Type B pancreatic cell (in vitro differentiated cells): ENCODE data around the gene UBQLN1. TPM values are rescaled to one million over a fixed set of nuclear protein-coding genes. Genes with fewer than 3 reads are reported as not detected.

Source experiments
- DNase-seq: peaks from one replicate; pipeline ENCODE4 v3.0.0; 2021; ENCODE audit warnings: mixed read lengths; ENCODE audit not compliant: unreplicated experiment; ENCODE audit errors: extremely low spot score
- H3K27ac Mint-ChIP-seq: 2 replicates; pipeline ENCODE4 v1.8.0; 2021; ENCODE audit warnings: mild to moderate bottlenecking, mixed read lengths
- H3K27me3 Mint-ChIP-seq: 2 replicates; pipeline ENCODE4 v1.8.0; 2021; ENCODE audit warnings: mixed read lengths
- H3K36me3 Mint-ChIP-seq: 2 replicates; pipeline ENCODE4 v1.8.0; 2021; ENCODE audit warnings: mixed read lengths
- H3K4me1 Mint-ChIP-seq: one replicate; pipeline ENCODE4 v1.8.0; 2021; ENCODE audit warnings: mixed read lengths; ENCODE audit not compliant: unreplicated experiment
- H3K4me3 Mint-ChIP-seq: 2 replicates; pipeline ENCODE4 v1.8.0; 2021; ENCODE audit warnings: mild to moderate bottlenecking, mixed read lengths
- H3K9me3 Mint-ChIP-seq: 2 replicates; pipeline ENCODE4 v1.8.0; 2021; ENCODE audit warnings: mixed read lengths
- total RNA-seq: library from RNA; stranded (reverse); gene quantifications from 2 replicates; pipeline ENCODE4 v1.2.1, GENCODE V29; 2021; ENCODE audit warnings: low replicate concordance
- TF ChIP-seq, protein P1 (sequence below): fragments of 200-600 bp; sonication (generic); conservative IDR thresholded peaks from 2 replicates; pipeline ENCODE4 v1.5.0; 2021; ENCODE audit warnings: antibody characterized with exemption, mild to moderate bottlenecking

Gene UBQLN1
- total RNA-seq, 1 donor from 2014 or later = 93.0 TPM

DNA sequence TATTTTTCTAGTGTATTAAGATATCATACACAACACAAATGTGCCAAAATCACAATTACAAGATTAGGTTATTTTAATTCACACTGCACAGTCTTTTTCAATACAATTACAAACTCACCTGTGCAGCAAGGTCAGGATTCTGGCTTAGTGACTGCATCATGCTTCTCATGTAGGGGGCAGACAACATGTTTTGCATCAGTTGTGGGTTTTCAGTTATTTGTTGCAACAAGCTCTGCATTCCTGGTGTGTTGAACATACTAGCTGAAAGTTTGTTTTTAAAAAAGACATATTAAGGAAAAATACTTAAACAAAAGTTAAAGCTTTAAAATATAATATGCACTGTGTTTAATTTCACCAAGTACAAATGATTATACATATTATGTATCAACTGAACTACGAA lies 38.7 kb downstream of the UBQLN1 start:
- Mint-ChIP-seq H3K36me3 (peaks cover 31% of the 10 kb centered on the region), H3K4me3 (no peak overlapping the region), H3K27ac (no peak overlapping the region), H3K27me3 (no peaks in the 10 kb centered on the region), H3K4me1 (no peaks in the 10 kb centered on the region), H3K9me3 (no peaks in the 10 kb centered on the region)
- DNase-seq = no peak
- TF ChIP-seq, protein P1, sequence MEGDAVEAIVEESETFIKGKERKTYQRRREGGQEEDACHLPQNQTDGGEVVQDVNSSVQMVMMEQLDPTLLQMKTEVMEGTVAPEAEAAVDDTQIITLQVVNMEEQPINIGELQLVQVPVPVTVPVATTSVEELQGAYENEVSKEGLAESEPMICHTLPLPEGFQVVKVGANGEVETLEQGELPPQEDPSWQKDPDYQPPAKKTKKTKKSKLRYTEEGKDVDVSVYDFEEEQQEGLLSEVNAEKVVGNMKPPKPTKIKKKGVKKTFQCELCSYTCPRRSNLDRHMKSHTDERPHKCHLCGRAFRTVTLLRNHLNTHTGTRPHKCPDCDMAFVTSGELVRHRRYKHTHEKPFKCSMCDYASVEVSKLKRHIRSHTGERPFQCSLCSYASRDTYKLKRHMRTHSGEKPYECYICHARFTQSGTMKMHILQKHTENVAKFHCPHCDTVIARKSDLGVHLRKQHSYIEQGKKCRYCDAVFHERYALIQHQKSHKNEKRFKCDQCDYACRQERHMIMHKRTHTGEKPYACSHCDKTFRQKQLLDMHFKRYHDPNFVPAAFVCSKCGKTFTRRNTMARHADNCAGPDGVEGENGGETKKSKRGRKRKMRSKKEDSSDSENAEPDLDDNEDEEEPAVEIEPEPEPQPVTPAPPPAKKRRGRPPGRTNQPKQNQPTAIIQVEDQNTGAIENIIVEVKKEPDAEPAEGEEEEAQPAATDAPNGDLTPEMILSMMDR = no peak

DNA sequence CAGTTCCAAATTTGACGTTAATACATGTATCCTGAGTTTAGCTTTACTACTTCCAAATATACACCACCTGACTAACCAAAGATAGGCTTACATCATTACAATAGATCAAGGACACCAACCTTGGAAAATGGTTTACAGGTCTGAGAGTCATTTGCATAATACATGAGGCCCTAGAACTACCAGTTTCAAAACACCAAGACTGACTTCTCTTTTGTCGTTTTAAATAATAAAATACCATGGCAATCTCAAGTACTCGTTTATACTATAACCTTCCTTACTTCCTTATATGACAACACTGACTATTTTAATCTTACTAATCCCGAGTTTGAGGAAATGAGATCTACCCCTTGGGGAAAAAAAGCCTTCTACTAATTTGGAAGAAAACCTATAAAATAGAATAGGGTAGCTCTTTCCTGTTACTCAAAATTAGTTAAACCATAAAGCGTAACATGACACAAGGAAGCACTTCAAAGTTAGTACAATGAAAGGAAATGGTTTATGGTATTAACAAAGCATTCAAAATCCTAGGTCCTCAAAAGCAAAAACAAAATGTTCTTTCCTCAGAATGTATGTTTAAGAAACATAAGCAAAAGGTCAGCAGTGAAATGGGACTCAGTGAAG lies 42.1 kb downstream of the UBQLN1 start:
- no peaks in the 10 kb centered on the region for H3K27me3 Mint-ChIP-seq
- TF ChIP-seq, protein P1 = no peak
- H3K9me3 Mint-ChIP-seq = no peaks in the 10 kb centered on the region
- peaks cover 19% of the 10 kb centered on the region for H3K36me3 Mint-ChIP-seq
- no peaks in the 10 kb centered on the region for H3K4me1 Mint-ChIP-seq
- no peak for DNase-seq
- no peak overlapping the region for H3K4me3 Mint-ChIP-seq
- H3K27ac Mint-ChIP-seq = no peak overlapping the region

DNA sequence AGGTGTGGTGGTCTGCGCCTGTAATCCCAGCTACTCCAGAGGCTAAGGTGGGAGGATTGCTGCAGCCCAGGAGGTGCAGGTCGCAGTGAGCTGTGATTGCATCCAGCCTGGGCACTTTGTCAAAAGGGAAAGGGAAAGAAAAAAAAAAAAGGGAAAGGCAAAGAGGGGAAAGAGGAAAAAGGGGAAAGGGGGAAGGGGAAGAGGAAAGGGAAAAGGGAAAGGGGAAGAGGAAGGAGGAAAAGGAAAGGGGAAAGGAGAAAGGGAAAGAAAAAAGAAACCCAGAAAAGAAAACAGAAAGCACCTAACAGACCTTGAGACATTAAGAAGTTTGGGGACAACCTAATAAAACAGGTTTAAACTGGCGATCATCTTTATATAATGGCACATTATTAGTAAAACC lies 44.8 kb downstream of the UBQLN1 start:
- Mint-ChIP-seq H3K36me3 (peaks cover 19% of the 10 kb centered on the region), H3K4me3 (no peak overlapping the region), H3K9me3 (no peaks in the 10 kb centered on the region), H3K27ac (no peak overlapping the region), H3K4me1 (no peaks in the 10 kb centered on the region), H3K27me3 (no peaks in the 10 kb centered on the region)
- TF ChIP-seq, protein P1 = no peak
- no peak for DNase-seq

DNA sequence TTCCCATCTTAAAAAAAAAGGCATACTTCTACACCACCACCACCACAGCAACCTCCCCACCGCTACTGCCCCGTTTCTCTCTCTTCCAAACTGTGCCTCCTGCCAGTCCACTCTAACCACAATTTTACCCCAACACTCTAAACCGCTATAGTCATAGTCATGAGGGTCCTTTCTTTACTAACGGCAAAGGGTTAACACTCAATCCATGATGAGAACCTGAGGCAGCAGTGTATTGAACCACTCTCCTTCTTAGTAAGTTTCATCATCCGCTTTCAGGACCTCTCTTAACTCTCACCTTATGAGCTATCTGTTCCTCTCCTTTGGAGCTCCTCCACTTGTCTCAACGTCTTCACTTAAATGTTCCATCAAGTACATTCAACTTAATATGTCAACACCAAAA lies 50.8 kb downstream of the UBQLN1 start:
- DNase-seq = no peak
- Mint-ChIP-seq H3K27ac (no peak overlapping the region), H3K9me3 (peaks cover 9% of the 10 kb centered on the region), H3K4me1 (no peaks in the 10 kb centered on the region), H3K36me3 (peaks cover 37% of the 10 kb centered on the region), H3K27me3 (no peaks in the 10 kb centered on the region), H3K4me3 (no peak overlapping the region)
- TF ChIP-seq, protein P1 = no peak

DNA sequence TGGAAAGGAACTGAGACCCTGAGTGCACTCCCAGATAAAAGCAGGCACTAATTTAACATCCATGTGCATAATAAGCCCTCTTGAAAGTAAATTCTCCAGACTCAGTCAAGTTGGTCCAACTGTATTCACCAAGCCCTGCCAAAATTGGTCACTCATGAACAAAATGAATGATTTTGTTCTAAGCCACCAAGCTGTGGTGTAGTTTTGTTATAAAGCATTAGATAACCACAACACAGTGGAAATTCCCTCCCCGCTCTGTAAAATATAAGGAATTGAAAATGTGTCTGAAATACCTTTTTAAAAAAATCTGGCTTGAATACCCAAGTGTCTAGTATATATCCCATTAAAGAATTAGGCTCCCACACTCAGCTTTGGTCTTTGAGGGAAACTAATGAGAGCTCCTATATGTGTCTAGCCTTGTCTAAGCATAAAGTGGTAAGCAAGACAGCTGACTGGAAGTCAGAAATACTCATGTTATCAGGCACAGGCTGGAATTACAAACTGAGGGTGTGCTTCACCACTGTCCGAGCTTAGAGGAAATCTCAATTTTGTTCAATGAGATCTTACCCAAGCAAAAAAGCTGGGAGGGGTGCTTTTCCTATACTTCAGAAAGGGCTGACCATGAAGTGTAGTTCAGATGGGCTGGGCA lies 51.6 kb downstream of the UBQLN1 start:
- H3K4me3 Mint-ChIP-seq = no peak overlapping the region
- no peaks in the 10 kb centered on the region for H3K4me1 Mint-ChIP-seq
- DNase-seq = no peak
- H3K9me3 Mint-ChIP-seq = peaks cover 12% of the 10 kb centered on the region
- TF ChIP-seq, protein P1 = no peak
- no peak overlapping the region for H3K27ac Mint-ChIP-seq
- H3K36me3 Mint-ChIP-seq = peaks cover 41% of the 10 kb centered on the region
- no peaks in the 10 kb centered on the region for H3K27me3 Mint-ChIP-seq
